AML-193 (cell line): Measurements from ENCODE around the gene ROR2.

Source experiments
- DNase-seq, 2 experiments: peaks; one replicate each; lab custom pipeline; 2025; lab: John Stamatoyannopoulos, UW

Gene ROR2

DNA sequence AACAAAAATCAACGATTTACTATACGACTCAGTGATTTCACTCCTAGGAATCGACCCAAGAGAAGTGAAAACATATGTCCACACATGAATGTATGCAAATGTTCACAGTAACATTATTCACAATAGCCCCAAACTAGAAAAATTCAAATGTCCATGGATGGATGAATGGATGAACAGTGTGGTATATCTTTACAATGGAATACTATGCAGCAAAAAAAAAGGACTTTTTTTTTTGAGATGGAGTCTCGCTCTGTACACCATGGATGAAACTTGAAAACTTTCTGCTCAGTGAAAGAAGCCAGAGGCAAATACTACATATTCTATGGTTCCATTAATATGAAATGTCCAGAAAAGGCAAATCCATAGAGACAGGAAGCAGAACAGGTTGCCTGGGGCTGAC lies 233.8 kb downstream of the ROR2 start:
- DNase-seq, result no peak

DNA sequence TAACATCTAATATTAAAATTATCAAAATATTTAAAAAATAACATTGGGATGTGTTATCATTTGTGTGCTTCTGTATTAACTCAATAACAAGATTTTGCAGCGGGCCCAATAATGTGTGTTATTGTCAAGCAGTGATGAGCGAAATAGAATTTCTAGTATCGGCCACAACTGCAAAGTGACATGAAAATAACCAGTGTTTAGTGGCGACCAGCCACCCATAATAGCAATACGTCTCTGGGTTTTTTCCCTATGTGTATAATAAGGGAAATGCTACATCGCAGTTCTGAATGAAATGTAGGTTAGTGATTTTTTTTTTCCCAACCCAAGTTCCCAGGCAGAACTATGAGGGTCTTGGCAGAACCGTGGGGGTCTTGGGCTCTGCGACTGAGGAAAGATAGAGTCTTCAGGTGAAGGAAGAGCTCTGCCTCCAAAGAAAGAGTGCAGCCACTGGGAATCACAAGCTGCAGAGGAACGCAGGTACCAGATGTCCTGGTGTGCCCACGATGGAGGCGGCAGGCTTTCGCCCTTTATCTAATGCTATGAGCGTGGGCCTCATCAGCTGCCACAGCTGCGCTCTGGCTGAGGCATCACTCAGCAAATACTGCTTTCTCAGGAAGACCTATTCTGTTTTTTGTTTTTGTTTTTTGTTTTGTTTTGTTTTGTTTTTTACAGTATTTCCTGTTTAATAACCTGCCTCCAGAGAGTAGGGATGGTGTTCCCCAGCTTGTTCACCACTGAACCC lies 235.0 kb downstream of the ROR2 start:
- DNase-seq, result no peak

DNA sequence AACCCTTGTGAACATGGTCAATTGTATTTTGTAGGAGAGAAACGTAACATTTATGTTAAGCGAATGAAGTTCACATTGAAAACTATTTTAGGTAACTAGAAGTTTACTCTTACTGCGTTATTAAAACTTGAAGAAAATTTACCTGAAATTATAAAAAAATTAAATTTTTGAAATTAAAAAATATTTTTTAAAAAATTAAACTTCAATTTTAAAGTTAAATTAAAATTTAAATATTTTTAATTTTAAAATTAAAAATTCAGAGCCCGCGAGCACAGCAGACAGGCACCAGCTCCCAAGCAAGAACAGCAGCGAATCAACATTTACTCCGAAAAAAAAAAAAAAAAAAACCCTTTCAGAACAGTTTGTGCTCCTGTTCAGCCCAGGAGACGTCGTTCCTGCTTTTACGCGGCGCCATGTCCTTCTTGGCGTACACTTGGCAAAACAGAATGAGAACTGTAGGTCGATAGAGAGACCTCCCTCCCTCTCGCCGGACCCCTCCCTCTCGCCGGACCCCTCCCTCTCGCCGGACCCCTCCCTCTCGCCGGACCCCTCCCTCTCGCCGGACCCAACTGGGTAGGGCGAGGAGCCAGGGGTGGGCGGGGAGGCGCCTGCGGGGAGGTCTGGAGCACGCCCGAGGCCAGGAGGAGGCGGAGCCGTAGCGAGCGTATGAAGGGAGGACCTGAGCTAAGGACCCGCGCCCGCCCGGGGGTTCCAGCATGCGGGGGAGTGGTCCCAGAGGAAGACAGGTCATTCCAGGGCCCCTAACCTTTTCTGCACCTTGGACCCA lies 235.8 kb downstream of the ROR2 start:
- no peak for DNase-seq

DNA sequence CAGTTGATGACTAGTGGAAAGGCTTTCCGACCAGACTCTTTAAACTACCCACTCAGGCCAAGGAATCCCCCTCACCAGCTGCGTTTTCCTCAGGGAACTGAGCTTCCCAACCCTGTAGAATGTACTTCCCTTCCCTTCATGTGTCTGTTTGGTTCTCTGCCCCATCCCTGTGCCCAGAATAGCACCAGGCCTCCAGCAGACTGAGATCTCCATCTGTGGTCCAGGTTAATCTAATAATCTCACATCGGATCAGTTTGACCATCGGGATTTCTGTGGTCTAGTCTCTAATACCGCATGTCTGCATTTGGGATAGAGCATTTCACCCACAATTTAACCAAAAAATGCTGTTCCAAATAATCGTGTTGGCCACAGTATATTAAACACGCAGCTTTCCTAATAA lies 237.2 kb downstream of the ROR2 start:
- DNase-seq, result no peak

DNA sequence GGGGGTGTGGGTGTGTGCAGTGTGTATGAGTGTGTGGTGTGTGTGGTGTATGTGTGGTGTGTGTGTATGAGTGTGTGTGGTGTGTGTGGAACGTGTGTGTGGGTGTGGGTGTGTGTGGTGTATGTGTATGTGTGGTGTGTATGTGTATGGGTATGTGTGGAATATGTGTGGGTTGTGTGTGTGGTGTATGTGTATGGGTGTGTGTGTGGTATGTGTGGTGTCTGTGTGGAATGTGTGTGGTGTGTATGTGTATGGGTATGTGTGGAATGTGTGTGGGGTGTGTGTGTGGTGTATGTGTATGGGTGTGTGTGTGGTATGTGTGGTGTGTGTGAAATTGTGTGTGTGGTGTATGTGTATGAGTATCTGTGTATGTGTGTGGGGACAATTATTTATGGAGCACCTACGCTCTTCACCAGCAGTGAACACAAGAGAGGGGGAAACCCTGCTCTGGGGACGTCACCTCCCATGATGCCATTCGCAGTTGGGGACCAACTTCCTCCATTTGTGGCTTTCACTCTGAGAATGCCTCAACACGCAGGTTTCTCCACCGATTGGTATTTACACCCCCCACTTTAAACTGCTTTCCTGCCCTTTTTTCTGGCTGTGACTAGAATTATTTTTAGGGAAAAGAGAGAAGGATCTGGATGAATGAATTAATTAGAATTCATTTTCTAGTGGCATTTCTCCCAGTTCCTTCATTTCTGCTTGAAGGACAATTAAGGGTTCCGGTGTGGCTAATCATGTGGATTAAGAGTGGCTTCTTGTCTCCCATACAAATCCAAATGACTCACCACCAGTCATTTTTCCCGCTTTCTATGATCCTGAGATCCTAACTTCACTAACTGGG lies 238.1 kb downstream of the ROR2 start:
- peak in 1 of 2 experiments; percentile 6 for DNase-seq

DNA sequence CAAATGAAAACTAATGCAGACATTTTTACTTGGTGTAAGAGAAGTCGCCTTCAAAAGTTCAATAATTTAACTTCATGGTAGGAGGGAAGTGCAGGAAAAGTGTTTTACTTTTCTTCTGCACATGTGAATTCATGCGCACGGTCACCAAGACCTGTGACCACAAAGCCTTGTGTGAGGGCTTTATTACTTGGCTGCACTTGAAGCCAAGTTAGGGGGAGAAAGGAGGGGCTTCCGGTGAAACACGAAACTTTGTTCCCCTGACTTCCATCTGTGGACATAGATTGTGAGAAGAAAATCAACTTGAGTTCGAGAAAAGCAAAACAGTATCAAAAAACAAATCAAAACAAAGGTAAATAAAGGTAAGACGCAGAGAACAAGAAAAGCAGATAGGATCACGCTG lies 239.9 kb downstream of the ROR2 start:
- DNase-seq, result no peak

DNA sequence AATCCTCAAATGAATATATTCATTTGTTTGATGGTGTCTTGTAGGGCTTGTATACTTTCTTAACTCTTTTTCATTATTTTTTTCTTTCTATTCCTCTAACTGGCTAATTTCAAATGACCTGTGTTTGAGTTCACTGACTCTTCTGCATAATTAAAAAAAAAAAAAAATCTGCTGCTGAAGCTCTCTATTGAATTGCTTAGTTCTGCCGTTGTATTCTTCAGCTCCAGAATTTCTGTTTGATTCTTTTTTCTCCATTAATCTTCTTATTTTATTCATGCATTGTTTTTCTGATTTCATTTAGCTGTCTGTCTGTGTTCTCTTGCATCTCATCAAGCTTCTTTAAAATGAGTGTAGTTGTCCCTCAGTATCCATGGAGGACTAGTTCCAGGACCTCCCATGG lies 244.6 kb downstream of the ROR2 start:
- DNase-seq, result no peak

DNA sequence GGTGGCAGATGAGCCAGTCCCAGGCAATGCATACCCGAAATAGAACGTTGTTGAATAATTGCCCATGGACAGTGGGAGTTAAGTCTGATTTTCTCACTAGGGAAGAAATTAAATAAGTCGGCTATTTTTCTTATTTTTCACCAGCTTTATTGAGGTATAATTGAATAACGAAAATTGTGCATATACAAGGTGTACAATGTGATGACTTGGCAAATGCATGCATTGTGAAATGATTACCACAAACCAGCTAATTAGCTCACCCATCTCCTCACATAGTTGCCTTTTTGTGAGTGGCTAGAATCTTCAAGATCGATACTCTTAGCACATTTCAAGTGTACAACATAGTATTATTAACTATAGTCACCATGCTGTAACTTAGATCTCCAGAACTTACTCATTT lies 249.6 kb downstream of the ROR2 start:
- no peak for DNase-seq

DNA sequence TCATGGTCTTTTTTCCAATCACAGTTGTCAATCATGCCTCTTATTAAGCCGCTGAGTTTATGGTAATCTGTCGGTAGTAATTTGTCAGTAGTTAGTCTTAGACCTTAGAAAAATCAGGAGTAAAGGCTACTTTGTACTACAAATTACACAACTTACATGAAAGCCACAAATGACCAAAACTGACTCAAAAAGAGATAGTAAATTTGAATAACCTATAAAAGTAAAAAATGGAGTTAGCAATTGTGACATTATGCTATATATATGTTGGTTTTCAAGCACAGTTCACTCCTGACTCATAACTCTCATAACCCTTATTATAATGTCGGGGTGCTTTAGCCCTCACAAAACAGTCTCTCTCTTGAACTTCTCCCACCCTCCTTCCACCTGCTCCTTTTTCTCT lies 251.8 kb downstream of the ROR2 start:
- no peak for DNase-seq

DNA sequence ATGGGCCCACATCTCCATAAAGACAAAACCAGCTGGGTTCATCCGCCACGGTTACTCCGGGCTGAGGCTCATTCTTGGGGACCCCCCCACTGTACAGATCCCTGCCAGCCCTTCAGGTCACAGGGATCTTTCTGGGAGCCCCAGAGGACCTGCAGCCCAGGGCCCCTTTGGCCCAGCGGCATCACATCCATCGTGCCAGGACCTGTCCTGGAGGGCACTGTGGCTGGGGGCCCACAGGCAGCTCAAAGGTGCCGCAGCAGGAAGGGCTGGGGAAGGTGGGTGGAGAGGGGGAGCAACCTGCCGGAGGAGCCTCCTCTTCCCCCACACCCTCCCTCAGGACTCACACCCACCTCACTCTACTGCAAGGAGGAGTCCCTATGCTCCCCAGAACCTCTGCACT lies 252.8 kb downstream of the ROR2 start:
- DNase-seq, result no peak

DNA sequence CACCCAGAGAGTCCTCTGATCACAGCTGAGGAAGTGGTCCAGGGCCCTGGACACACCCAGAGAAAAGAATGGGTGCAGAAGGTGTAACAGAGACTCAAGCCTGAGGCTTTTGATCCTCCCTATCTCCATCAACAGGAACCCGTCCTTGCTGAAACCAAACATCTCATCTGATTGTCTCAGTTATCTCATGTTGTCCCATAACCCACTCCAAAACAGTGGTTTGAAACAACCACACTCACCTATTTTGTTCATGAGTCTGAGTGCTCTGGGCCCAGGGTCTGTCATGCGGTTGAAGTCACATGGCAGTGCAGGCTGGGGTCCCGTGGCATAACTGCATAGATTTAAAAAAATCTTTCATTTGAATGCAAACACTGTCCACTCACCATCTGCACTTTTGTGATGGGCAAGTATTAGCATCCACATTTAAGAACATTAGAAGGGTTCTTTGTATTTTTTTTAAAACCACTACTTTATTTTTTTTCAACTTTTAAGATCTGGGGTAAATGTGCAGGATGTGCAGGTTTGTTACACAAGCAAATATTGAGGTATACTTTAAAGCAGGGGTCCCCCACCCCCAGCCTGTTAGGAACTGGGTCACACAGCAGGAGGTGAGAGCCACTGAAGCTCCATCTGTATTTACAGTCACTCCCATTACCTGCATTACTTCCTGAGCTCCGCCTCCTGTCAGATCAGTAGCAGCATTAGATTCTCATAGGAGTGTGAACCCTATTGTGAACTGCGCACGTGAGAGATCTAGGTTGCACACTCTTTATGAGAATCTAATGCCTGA lies 255.8 kb downstream of the ROR2 start:
- no peak for DNase-seq

DNA sequence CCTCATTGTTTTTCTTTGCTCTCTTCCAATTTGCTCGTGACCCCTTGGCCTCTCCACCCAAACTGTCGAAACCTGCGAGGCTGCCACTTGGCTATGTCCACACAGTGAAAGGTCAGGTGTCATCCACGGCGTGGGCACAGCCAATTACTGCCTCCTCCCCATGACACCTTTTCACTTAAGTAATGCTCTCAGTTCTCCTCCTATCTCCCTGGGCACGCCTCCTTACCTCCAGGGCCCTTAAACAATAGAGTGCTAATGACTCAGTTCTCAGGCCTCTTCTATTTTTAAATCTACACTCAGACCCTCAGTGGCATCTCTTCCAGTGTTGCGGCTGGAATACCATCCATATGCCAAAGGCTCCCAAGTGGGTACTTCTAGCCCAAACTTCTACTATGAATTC lies 256.8 kb downstream of the ROR2 start:
- DNase-seq, result no peak

DNA sequence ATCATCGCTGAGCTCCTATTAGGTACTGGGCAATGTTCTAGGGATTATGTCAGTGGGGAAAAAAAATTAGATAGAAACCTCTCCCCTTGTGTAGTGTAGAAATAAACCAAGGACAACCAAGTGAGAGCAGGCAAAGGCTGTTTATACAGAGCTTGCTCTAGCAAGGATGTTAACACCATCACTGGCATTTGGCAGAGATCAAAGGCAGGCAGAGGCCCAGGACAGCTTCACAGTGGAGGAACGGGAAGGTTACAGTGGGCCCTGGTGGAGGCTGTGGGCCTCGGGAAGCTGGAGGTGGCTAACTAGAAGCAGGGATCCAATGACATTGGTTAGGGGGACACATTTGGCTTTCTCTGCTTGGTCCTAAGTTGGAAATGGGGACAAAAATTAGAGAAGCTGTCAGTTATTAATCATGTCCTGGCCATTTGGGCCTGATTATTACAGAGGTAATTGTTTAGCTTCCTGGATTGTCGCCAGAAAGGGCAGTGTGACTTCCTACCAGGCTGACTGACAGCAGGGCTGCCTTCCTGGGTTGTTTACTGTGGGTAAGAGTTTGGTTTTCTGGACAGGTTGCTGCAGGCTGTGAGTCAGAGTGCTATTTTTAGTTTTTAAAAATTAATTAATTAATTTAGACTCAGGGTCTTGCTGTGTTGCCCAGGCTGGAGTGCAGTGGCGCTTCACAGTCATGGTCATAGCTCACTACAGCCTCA lies 259.3 kb downstream of the ROR2 start:
- no peak for DNase-seq

DNA sequence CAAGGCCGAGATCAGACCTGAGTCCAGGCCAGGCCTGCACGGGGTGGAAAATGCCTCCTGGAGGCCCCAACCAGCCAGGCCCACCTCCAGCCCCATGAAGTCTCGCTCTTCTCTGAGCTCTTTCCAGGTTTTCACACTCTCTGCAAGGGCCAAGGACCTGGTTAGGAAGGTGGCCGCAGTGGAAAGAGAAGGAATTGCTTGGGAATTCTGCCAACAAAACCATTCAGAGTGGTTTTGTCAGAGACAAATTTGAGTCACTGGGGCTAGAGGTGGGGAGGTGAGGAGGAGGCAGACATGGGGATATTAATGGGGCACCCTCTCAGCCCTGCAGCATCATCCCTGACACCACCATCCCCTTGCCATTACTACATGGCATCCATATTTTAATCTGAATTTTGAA lies 261.0 kb downstream of the ROR2 start:
- no peak for DNase-seq

DNA sequence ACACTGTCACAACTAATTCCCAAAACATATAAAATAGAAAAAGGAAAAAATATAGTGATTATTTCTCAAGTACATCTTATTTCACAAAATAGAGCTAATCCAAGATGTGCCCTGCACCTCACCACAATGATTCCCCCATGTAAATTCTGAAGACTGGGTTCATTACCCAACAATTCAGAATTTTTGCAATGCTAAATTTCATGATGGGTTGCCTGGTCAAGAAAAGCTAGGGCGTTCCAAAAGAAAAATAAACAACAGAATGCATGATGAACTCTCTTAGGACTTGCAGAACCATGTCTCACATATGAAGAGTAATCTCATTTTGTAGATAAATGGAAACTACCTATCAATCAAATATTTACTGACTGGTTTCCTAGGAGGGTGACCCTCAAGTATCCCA lies 266.8 kb downstream of the ROR2 start:
- DNase-seq, result no peak

DNA sequence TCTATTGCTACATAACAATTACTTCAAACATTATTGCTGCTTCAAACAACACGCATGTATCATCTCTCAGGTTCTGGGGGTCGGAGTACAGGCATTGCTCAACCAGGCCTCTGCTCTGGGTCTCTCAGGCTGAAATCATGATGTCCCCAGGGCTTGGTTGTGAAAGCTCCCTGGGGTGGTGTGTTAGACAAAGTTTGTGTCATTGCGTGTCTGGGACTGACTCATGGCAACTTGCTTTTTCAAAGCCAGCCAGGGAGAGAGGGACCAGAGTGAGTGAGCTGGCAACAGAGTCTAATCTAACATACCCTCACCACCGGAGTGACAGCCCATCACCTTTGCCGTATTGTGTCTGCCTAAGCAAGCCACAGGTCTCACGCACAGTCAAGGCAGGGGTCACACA lies 267.2 kb downstream of the ROR2 start:
- DNase-seq, result no peak

DNA sequence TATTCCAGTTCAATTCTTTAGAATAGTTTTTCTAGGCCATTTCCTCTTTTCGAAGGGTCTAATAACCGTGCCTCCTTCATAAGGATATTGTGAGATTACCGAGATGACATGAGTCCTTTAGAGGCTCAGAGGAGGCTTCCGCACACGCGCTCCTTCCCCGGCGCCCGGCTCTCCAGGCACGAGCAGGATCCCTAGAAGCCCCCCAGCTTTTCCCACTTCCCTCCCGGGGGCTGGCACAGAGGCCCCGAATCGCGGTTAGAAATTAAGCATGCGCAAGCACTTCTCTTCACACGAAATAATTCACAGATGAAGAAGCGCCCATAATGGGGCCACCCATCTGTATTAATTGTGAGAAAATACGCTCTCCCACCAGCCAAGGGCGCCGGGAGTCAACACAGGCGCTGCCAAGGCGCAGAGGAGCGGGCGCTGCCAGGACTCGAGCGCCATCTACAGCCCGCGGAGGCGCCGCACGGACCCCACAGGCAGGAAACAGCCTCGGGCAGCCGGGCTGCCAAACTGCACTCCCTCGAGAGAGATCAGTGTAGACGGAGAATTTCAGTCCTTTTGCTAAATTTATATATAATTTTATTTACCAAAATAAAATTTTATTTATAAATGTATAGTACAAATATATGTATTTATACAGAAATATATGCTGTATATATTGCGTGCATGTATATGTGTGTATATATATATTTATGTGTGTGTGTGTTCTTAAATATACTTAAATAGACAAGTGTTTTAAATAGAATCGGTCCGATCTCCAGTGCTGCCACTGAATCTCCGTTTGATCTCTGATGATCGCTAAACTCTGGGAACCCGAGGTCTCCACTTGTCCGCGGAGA lies 268.3 kb downstream of the ROR2 start:
- DNase-seq, result peak; percentile 1 to 3

DNA sequence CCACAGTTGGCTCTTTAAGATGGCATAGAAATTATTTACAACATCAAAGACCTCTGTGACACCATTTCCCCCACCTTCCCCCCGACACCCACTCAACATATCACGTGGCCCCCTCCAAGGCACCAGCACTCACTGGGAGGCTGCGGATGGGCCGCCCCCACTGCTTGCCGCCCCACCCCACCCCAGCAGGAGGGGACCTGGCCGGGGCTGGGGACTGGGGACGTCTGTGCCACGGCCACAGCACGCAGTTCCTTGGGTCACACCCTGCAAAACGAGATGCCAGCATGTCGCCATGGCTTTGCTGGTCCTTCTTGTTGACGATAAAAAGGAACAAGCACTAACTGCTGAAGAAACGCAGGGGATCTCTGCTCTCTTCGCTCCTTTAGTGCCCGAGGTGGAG lies 269.0 kb downstream of the ROR2 start:
- DNase-seq, result no peak

DNA sequence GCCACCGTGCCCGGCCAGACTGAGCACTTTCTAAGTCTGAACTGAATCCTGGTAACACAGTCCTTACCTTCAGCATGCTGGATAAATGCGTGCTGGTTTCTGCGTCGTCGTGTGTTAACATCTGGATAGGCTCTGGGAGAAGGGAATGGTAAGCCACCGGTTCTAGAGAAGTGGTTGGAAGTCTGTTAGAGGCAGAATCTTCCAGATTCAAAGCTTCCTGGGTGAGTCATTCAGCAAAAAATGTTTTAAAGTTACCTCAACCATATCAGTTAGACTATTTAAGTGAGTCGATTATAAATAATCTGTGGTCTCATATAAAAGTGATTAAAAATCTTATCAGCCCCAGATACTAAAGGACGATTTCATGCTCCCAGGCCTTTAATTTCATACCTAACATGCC lies 269.9 kb downstream of the ROR2 start:
- DNase-seq, result no peak

DNA sequence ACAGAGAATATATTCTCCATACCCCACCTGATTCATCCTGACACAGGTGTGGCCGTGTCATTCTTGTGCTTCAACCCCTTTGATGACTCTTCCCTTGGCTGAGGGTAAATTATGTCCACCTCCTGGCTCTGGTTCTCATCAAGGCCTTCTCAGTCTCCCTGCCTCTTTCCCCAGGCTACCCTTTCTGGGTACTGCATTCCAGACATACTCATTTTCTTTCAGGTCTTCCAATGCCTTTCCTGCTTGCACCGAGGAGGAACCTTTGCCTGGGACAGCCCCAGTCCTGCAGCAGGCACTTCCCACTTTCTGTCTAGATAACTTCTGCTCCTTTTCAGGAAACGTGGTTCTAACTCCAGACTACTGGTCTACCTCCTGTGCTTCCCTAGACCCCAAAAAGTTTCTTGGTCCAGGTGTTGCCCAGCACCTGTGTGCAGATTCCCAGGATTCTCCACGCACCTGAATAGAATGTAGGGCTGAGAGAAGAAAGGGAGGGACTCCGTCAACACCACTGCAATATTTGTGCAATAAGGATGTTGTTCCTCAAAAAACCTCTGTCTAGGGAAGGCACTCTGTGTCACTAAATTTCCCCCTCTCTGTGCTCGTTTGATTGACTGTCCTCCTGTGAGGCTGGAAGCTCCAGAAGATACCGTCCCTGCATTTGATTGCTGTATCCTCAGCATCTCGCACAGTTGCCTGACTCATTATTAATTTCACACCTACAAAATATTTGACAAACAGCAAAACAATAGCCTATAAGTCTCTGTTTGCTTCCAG lies 271.0 kb downstream of the ROR2 start:
- no peak for DNase-seq
